ENCODE measurements around the gene FREM1.
"Not testable (repeated sequence)": the region's sequence is repeated elsewhere in the genome, so short reads cannot be mapped to it uniquely, and the experiment has no call there.

The FREM1 gene

GRCh38 chr9:14909961-14910805, at the start of gene FREM1:
FREM1 (minus strand) TSS chr9:14910428; CDS start chr9:14868977, 41,451 bp downstream.
- peak; percentile 10 for DNase-seq (ENCODE audit: low read depth)

DNA sequence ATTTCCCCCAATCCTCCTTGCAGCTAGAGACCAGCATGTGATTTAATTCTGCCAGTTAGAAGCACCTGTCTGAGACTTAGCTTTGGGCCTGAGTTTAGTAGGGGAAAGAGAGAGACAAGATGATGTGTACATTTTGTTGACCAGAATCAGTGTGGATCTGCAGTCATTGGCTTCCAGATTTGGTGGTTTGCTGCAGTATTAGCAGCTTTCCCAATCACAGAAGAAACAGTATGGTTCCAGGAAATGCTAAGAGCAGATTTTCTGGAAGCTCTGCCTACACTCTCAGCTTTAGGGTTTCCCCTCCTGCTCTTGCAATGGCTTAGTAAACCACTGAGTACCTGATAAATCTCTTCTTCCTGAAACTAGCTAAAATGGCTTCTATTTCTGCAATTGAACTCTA, 48.8 kb upstream of the FREM1 start:
- DNase-seq (ENCODE audit: low read depth): no peak

DNA sequence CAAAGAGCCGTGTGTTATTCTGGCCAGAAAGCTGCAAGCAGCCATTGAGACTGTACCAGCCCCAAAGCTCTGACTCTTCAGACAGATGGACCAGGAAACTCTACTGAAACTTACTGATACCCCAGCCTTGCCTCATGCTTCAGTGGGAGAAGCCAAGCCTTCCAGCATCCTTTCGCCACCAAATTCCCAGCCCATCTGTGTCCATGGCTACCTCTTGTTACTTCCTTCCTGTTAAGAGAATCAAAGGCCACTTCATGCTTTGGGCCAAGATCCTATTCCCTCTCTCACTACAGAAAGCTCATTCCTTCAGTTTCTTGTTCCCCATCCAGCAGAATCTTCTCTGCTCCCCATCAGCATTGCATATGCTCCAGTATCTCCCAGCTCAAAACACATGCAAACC, 46.9 kb upstream of the FREM1 start:
- no peak for DNase-seq (ENCODE audit: low read depth)

- no peak for DNase-seq (ENCODE audit: low read depth)
These were observed 46.0 kb upstream of the FREM1 start for GRCh38 chr9:14956208-14956607.

DNA sequence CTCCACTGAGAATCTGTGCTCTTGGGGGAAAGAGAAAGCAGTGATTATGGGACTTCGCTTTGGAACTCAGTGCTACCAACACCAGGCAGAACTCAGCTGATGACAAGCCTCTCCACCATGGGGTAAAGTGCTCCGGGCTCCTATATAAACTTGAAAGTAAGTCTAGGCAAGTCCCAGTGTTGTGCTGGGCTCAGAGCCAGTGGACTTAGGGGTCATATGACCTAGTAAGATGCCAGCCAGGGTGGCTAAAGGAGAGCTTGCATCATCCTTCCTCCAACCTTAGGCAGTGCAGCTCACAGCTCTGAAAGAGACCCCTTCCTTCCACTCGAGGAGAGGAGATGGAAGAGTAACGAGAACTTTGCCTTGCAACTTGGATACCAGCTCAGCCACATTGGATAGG, 35.1 kb upstream of the FREM1 start:
- DNase-seq (ENCODE audit: low read depth): no peak

GRCh38 chr9:14941501-14942405, 31.5 kb upstream of the FREM1 start:
- no peak for DNase-seq (ENCODE audit: low read depth)

DNA sequence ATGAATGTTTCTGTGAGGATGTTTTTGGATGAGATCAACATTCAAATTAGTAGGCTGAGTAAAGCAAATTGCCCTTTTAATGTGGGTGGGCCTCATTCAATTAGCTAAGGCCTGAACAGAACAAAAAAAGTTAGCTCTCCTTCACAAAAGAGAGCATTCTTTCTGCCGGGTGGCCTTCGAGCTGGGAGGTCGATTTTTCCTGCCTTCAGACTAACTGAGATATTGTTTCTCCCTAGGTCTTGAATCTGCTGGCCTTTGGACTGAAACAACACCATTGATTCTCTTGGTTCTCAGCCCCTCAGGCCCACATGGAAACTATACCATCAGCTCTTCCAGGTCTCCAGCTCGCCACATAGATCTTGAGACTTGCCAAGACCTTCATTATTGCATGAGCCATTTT, 29.1 kb upstream of the FREM1 start:
- DNase-seq (ENCODE audit: low read depth): no peak

DNA sequence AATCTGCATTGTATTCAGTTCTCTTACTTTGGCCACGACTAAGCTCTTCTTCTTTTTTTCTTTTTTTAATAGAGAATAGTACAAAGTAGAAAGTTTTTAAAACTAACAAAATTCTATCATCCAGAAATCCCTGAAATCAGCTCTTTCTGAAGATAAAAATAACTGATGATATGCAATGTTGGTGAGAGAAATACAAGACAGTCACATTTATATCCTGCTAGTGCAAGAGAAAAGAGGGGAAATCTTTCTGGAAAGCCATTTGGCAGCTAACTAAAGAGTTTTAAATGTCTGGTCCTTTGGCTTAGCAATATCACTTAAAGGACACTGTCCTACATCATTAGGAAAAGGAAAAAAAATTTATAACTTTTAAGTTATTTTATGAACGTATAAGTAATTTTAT, 27.0 kb upstream of the FREM1 start:
- no peak for DNase-seq (ENCODE audit: low read depth)

DNA sequence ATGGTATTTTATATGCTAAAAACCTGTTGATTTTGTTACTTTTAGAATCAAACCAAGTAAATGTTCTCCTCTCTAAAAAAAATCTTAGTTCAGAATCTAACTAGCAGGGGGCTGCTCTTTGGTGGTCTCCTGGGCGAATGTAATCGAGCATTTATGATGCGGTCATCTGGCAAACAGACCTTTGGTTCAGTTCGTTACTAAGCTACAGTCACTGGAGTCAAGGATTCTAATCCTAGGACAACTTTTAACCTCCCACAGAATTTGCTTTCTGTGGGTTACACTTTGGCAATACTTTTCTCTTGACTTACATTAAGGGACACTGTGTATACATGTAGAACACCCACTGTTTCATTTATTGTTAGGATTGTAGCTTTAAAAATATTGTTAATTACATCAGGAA, 26.3 kb upstream of the FREM1 start:
- no peak for DNase-seq (ENCODE audit: low read depth)

DNA sequence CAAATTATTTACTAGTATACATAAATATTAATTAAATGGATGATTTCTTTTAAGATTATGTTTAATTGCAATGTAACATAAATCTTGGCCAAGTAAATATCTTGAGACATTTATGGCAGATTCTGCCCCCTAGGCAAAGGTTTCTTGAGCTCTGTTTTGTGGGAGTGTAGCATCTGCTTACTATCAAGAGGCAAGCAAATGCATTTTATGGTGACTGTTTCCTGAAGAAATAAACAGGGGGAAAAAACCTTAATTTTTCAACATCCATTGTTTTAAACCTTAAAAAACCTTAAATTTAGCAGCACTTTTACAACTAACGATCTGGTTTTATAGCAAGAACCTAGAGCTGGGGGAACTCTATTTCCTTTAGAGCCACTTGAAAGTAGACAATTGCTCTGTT, 25.7 kb upstream of the FREM1 start:
- no peak for DNase-seq (ENCODE audit: low read depth)

DNA sequence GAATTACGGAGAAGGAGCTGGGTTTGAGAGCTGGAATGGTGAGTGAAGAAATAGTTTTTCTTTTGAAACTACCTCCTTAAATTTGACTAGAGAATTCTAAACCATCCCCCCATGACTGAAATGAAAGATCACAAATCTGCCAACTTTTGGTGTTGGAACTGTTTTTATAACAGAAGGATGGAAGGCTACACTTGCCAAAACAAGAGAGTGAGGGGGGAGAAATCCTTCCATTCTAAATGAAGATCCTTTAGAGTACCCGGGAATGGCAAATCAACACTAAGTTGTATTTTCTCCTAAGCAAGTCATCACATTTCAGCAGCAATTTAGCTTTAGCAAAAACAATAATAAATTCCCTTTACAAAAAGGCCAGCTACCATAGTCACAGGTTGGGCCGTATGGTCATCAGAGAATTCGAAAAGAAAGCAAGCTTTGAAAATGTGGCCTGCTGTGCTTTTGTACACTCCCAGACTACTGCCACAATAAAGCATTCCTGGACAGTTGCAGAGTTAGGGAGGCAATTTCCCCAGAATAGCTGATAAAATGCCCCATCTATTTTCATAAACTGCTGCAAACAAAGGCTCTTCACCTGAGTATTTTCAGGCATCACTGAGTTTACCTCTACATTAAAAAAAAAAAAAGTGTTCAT, 25.0 kb upstream of the FREM1 start:
- no peak for DNase-seq (ENCODE audit: low read depth)

GRCh38 chr9:14932641-14933040, 22.4 kb upstream of the FREM1 start:
- no peak for DNase-seq (ENCODE audit: low read depth)

GRCh38 chr9:14932231-14932630, 22.0 kb upstream of the FREM1 start:
- DNase-seq (ENCODE audit: low read depth): no peak

- DNase-seq (ENCODE audit: low read depth): no peak
These were observed 16.9 kb upstream of the FREM1 start for GRCh38 chr9:14926941-14927624.

- DNase-seq (ENCODE audit: low read depth): peak; percentile 38
These were observed 14.3 kb upstream of the FREM1 start for GRCh38 chr9:14924230-14925219.

DNA sequence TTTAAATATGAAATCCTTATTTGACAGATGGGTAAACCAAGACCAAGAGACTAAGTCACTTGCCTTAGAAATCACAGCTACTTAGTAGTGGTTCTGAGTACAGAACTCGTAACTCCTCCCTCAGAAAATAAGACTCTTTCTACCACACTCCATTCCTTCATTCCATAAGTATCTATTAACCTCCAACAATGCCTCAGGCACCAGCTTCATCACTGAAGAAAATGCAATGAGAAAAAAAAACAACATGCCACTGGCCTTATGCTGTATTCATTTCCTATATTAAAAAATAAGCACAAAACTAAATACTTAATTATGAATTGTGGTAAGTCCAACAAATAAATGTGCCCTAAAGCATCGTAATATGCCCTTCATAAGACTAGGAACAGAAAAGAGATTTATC, 13.5 kb upstream of the FREM1 start:
- peak; percentile 3 for DNase-seq (ENCODE audit: low read depth)

- DNase-seq (ENCODE audit: low read depth): not testable (repeated sequence)
These were observed 10.6 kb upstream of the FREM1 start for GRCh38 chr9:14920805-14921204.

GRCh38 chr9:14913366-14913765, 3.1 kb upstream of the FREM1 start:
- no peak for DNase-seq (ENCODE audit: low read depth)

DNA sequence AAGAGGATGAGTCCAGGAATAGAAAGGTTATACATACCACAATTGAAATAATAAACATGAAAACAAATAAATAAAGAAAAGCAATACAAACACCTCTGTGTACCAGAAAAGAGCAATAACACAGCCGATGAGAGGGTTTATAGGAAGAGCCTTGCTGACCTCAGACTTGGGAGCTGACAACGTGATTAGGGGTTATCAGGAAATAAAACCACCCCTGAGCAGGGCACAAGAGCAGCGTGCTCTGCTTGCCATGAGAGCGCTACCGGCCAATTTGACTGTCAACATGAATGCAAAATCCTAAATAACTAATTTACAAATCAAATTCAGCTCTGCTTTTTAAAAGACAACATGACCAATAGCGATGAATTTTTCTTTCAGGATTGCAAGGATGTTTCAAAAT, 2.6 kb upstream of the FREM1 start:
- no peak for DNase-seq (ENCODE audit: low read depth)

GRCh38 chr9:14911046-14911445, 818 bp upstream of the FREM1 start:
- DNase-seq (ENCODE audit: low read depth): no peak

- no peak for DNase-seq (ENCODE audit: low read depth)
These were observed 647 bp downstream of the FREM1 start for GRCh38 chr9:14909601-14909960.

Data from EH (cell line).